ENCODE measurements around the gene CARNS1. TPM values are rescaled to one million over a fixed set of nuclear protein-coding genes. Genes with fewer than 3 reads are reported as not detected.

CARNS1 gene
- total and polyA plus RNA-seq, 2 of the 13 experiments (the other 11 are each of a cell fraction or from before 2014, with no cell fraction given) = not detected

- TF ChIP-seq, protein P1, sequence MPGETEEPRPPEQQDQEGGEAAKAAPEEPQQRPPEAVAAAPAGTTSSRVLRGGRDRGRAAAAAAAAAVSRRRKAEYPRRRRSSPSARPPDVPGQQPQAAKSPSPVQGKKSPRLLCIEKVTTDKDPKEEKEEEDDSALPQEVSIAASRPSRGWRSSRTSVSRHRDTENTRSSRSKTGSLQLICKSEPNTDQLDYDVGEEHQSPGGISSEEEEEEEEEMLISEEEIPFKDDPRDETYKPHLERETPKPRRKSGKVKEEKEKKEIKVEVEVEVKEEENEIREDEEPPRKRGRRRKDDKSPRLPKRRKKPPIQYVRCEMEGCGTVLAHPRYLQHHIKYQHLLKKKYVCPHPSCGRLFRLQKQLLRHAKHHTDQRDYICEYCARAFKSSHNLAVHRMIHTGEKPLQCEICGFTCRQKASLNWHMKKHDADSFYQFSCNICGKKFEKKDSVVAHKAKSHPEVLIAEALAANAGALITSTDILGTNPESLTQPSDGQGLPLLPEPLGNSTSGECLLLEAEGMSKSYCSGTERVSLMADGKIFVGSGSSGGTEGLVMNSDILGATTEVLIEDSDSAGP (CRISPR knock-in tag; IDR thresholded peaks at IDR 0.05; ENCODE audit: borderline replicate concordance) = peak; percentile 56; the same call in 1 of the 2 replicates
- TF ChIP-seq NCOA1 (CRISPR knock-in tag; IDR thresholded peaks at IDR 0.05) (no peak), ZKSCAN5 (CRISPR knock-in tag; IDR thresholded peaks at IDR 0.05) (no peak), ARID5B (CRISPR knock-in tag; IDR thresholded peaks at IDR 0.05) (no peak), ZNF331 (CRISPR knock-in tag; IDR thresholded peaks at IDR 0.05) (peak; percentile 56; the same call in 1 of the 2 replicates), ZEB1 (IDR thresholded peaks at IDR 0.05; ENCODE audit: insufficient replicate concordance, low read depth) (no peak), ZNF275 (CRISPR knock-in tag; IDR thresholded peaks at IDR 0.05; ENCODE audit: borderline replicate concordance) (no peak), GATAD2A (CRISPR knock-in tag; IDR thresholded peaks at IDR 0.05) (no peak), SRSF9 (IDR thresholded peaks at IDR 0.05; ENCODE audit: borderline replicate concordance, insufficient read depth, low read depth, low read length, poor library complexity, severe bottlenecking) (no peak), SCMH1 (CRISPR knock-in tag; IDR thresholded peaks at IDR 0.05; ENCODE audit: borderline replicate concordance) (no peak), RFX5 (IDR thresholded peaks at IDR 0.05; ENCODE audit: low read depth, low read length) (no peak), SMARCC2 (IDR thresholded peaks at IDR 0.05) (no peak), ZNF207 (IDR thresholded peaks at IDR 0.05; ENCODE audit: borderline replicate concordance) (no peak), GTF2F1 (IDR thresholded peaks at IDR 0.05; ENCODE audit: low read length) (0 out of 2 replicates have a peak, but pooled peaks have one; percentile 54), ZFY (CRISPR knock-in tag; IDR thresholded peaks at IDR 0.05) (peak; percentile 48)
- TF ChIP-seq, protein P2, sequence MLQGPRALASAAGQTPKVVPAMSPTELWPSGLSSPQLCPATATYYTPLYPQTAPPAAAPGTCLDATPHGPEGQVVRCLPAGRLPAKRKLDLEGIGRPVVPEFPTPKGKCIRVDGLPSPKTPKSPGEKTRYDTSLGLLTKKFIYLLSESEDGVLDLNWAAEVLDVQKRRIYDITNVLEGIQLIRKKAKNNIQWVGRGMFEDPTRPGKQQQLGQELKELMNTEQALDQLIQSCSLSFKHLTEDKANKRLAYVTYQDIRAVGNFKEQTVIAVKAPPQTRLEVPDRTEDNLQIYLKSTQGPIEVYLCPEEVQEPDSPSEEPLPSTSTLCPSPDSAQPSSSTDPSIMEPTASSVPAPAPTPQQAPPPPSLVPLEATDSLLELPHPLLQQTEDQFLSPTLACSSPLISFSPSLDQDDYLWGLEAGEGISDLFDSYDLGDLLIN (CRISPR knock-in tag; IDR thresholded peaks at IDR 0.05; ENCODE audit: borderline replicate concordance) = no peak
- TF ChIP-seq, protein P3, sequence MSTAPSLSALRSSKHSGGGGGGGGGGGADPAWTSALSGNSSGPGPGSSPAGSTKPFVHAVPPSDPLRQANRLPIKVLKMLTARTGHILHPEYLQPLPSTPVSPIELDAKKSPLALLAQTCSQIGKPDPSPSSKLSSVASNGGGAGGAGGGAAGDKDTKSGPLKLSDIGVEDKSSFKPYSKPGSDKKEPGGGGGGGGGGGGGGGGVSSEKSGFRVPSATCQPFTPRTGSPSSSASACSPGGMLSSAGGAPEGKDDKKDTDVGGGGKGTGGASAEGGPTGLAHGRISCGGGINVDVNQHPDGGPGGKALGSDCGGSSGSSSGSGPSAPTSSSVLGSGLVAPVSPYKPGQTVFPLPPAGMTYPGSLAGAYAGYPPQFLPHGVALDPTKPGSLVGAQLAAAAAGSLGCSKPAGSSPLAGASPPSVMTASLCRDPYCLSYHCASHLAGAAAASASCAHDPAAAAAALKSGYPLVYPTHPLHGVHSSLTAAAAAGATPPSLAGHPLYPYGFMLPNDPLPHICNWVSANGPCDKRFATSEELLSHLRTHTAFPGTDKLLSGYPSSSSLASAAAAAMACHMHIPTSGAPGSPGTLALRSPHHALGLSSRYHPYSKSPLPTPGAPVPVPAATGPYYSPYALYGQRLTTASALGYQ (CRISPR knock-in tag; IDR thresholded peaks at IDR 0.05) = no peak
These were observed 49.1 kb downstream of the CARNS1 start (continued) for GRCh38 chr11:67464411-67465188.
